ENCODE measurements around the gene TNS4. TPM values are rescaled to one million over a fixed set of nuclear protein-coding genes. Genes with fewer than 3 reads are reported as not detected.

The TNS4 gene
- polyA plus RNA-seq, 2 of the 4 experiments (the other 2 are of a cell fraction), result 24.2 to 73.5 TPM

DNA sequence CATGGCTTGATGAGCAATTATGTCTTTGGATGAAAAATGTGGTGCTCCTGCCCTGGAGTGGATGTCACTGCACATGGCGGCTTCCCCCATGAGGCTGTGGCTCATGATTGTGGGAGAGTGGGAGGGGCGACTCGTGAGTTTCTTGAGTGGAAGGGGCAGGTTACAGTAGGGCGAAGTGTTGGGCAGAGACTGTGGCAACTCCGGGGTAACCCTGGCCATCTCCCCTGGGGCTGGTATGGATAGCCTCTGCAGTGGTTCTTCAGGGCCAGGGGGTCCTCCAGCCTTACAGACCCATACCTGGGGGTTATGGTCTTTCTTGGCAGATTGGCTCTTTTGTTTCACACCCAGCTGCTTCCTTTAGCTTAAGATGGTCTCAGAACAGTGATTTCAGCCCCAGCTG, 1.3 kb upstream of the TNS4 start:
- Histone ChIP-seq H3K4me3 (no peak overlapping the region), H3K27ac (peak overlapping the region; percentile 96 to 97), H3K9me3 (no peaks in the 10 kb centered on the region), H3K4me1 (peaks cover 49% of the 10 kb centered on the region), H3K4me2 (no peak overlapping the region)
- DNase-seq (ENCODE audit: low read depth in 1 of 2, low spot score in 1 of 2), result no peak
- POLR2A ChIA-PET, result interaction anchor here (1.5 kb wide), 1 partner anchor 13 kb away, joined by 6 read pairs; no protein-coding TSS in a partner anchor
- ATAC-seq, result no peak
- FAIRE-seq, result no peak
- CTCF ChIA-PET, result interaction anchor here (0.9 to 3.0 kb wide), 7 partner anchors 9 to 64 kb away, joined by 3 to 19 read pairs (median 6); no protein-coding TSS in a partner anchor
- 90% methylated on average over 5 of the region's 5 CpGs for WGBS (ENCODE audit: missing lambda C conversion rate)
- TF ChIP-seq, protein P1, sequence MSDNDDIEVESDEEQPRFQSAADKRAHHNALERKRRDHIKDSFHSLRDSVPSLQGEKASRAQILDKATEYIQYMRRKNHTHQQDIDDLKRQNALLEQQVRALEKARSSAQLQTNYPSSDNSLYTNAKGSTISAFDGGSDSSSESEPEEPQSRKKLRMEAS (IDR thresholded peaks at IDR 0.05), result 0 out of 2 replicates have a peak, but pooled peaks have one; percentile 7
- no peak for TF ChIP-seq EHMT2 (IDR thresholded peaks at IDR 0.05; ENCODE audit: low read depth)

DNA sequence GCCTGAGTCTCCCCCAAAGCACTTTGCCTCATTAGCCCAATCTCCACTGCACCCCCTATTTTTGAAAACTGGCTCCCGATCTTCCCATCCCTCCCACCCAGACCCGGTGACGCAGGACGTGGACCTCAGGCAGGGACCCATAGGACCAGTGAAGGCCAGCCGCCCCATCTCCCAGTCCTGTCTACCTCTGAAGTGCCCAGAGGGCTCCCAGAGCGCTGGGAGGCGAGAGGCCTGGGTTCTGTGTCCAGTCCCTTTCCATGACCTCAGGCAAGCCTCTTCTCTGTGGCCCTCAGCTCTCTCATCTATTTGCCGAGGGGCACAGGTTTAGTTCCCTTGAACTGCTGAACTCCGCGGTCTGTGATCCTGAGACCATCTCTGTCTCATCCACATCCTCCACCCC, 714 bp downstream of the TNS4 start:
- WGBS (ENCODE audit: missing lambda C conversion rate), result 69% methylated on average over 10 of the region's 10 CpGs
- CTCF ChIA-PET, result interaction anchor here (1.4 to 7.7 kb wide), 12 partner anchors 10 to 60 kb away, joined by 3 to 91 read pairs (median 15); no protein-coding TSS in a partner anchor
- no peak for TF ChIP-seq EHF (CRISPR knock-in tag; IDR thresholded peaks at IDR 0.05)
- FAIRE-seq, result no peak
- Histone ChIP-seq H3K4me2 (peak overlapping the region; percentile 94), H3K9me3 (no peaks in the 10 kb centered on the region), H3K27ac (peak overlapping the region; percentile 96 to 97), H3K4me3 (peak overlapping the region; percentile 60), H3K4me1 (peaks cover 61% of the 10 kb centered on the region)
- POLR2A ChIA-PET, result interaction anchor here (1.3 to 2.0 kb wide), 6 partner anchors 10 to 51 kb away, joined by 3 to 9 read pairs (median 8); no protein-coding TSS in a partner anchor
- peak in 1 of 2 experiments; percentile 3; a peak in 3 of 6 replicates for ATAC-seq
- DNase-seq (ENCODE audit: low read depth in 1 of 2, low spot score in 1 of 2), result no peak

DNA sequence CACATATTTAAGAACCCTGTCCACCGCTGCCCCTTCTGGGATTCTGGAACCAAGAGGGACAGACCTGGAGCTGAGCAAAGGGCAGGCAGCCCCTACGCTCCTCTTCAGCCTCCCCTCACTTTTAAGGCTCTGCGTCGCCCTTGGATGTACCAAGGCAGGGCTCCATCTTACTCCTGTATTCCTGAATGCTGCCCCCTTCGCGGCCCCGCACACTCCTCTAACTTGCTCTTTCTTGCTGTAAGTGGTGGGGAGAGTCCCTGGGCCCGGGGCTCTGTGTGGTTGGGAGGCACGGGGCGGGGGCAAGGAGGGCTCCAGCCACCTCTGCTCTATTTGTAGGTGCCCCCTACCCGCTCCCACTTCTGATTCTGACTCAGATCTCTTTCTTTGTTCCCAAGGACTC, 1.2 kb downstream of the TNS4 start:
- no peak for FAIRE-seq
- ATAC-seq, result peak; percentile 6 to 9; a peak in 3 of 6 replicates
- H3K4me3 ChIP-seq, result peak overlapping the region; percentile 60
- ChIA-PET CTCF (interaction anchor here (0.5 to 7.7 kb wide), 13 partner anchors 8 to 386 kb away, joined by 3 to 91 read pairs (median 8); no protein-coding TSS in a partner anchor), POLR2A (interaction anchor here (0.8 to 2.0 kb wide), 15 partner anchors 10 to 1188 kb away, joined by 3 to 15 read pairs (median 5); no protein-coding TSS in a partner anchor)
- 61% methylated on average over 11 of the region's 11 CpGs for WGBS (ENCODE audit: missing lambda C conversion rate)
- H3K4me1 ChIP-seq, result peaks cover 66% of the 10 kb centered on the region
- H3K9me3 ChIP-seq, result no peaks in the 10 kb centered on the region
- TF ChIP-seq POLR2A (IDR thresholded peaks at IDR 0.05; ENCODE audit: low read length), result peak; percentile 38
- TF ChIP-seq HOXB13 (CRISPR knock-in tag; IDR thresholded peaks at IDR 0.05; ENCODE audit: low read depth), result no peak
- peak; percentile 36; the same call in 1 of the 2 replicates for TF ChIP-seq HOXB5 (CRISPR knock-in tag; IDR thresholded peaks at IDR 0.05)
- TF ChIP-seq, protein P2, sequence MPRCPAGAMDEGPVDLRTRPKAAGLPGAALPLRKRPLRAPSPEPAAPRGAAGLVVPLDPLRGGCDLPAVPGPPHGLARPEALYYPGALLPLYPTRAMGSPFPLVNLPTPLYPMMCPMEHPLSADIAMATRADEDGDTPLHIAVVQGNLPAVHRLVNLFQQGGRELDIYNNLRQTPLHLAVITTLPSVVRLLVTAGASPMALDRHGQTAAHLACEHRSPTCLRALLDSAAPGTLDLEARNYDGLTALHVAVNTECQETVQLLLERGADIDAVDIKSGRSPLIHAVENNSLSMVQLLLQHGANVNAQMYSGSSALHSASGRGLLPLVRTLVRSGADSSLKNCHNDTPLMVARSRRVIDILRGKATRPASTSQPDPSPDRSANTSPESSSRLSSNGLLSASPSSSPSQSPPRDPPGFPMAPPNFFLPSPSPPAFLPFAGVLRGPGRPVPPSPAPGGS (IDR thresholded peaks at IDR 0.05), result no peak
- TF ChIP-seq, protein P3, sequence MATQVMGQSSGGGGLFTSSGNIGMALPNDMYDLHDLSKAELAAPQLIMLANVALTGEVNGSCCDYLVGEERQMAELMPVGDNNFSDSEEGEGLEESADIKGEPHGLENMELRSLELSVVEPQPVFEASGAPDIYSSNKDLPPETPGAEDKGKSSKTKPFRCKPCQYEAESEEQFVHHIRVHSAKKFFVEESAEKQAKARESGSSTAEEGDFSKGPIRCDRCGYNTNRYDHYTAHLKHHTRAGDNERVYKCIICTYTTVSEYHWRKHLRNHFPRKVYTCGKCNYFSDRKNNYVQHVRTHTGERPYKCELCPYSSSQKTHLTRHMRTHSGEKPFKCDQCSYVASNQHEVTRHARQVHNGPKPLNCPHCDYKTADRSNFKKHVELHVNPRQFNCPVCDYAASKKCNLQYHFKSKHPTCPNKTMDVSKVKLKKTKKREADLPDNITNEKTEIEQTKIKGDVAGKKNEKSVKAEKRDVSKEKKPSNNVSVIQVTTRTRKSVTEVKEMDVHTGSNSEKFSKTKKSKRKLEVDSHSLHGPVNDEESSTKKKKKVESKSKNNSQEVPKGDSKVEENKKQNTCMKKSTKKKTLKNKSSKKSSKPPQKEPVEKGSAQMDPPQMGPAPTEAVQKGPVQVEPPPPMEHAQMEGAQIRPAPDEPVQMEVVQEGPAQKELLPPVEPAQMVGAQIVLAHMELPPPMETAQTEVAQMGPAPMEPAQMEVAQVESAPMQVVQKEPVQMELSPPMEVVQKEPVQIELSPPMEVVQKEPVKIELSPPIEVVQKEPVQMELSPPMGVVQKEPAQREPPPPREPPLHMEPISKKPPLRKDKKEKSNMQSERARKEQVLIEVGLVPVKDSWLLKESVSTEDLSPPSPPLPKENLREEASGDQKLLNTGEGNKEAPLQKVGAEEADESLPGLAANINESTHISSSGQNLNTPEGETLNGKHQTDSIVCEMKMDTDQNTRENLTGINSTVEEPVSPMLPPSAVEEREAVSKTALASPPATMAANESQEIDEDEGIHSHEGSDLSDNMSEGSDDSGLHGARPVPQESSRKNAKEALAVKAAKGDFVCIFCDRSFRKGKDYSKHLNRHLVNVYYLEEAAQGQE (IDR thresholded peaks at IDR 0.05), result no peak
- no peak for TF ChIP-seq RCOR1 (IDR thresholded peaks at IDR 0.05; ENCODE audit: low read depth, low read length)
- TF ChIP-seq HDAC2 (IDR thresholded peaks at IDR 0.05), result no peak
- TF ChIP-seq TP53 (CRISPR knock-in tag; IDR thresholded peaks at IDR 0.05), result no peak
- TF ChIP-seq ZC3H11A (IDR thresholded peaks at IDR 0.05), result no peak
- TF ChIP-seq TFCP2L1 (CRISPR knock-in tag; IDR thresholded peaks at IDR 0.05), result no peak
- peak; percentile 12; the same call in 1 of the 2 replicates for TF ChIP-seq EHF (CRISPR knock-in tag; IDR thresholded peaks at IDR 0.05)
- TF ChIP-seq HOXA7 (CRISPR knock-in tag; IDR thresholded peaks at IDR 0.05), result no peak; the same call in none of the 2 replicates
- TF ChIP-seq, protein P4, sequence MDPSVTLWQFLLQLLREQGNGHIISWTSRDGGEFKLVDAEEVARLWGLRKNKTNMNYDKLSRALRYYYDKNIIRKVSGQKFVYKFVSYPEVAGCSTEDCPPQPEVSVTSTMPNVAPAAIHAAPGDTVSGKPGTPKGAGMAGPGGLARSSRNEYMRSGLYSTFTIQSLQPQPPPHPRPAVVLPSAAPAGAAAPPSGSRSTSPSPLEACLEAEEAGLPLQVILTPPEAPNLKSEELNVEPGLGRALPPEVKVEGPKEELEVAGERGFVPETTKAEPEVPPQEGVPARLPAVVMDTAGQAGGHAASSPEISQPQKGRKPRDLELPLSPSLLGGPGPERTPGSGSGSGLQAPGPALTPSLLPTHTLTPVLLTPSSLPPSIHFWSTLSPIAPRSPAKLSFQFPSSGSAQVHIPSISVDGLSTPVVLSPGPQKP (IDR thresholded peaks at IDR 0.05; ENCODE audit: low read depth, low read length), result no peak
- TF ChIP-seq FOSB (CRISPR knock-in tag; IDR thresholded peaks at IDR 0.05), result no peak
- peak in 1 of 2 experiments; percentile 82; a peak in 4 of 5 replicates for TF ChIP-seq JUN (IDR thresholded peaks at IDR 0.05)
- TF ChIP-seq SMC3 (IDR thresholded peaks at IDR 0.05), result no peak
- TF ChIP-seq GATA3 (IDR thresholded peaks at IDR 0.05; ENCODE audit: borderline replicate concordance), result no peak
- no peak for TF ChIP-seq FOXS1 (CRISPR knock-in tag; IDR thresholded peaks at IDR 0.05)
- TF ChIP-seq, protein P5, sequence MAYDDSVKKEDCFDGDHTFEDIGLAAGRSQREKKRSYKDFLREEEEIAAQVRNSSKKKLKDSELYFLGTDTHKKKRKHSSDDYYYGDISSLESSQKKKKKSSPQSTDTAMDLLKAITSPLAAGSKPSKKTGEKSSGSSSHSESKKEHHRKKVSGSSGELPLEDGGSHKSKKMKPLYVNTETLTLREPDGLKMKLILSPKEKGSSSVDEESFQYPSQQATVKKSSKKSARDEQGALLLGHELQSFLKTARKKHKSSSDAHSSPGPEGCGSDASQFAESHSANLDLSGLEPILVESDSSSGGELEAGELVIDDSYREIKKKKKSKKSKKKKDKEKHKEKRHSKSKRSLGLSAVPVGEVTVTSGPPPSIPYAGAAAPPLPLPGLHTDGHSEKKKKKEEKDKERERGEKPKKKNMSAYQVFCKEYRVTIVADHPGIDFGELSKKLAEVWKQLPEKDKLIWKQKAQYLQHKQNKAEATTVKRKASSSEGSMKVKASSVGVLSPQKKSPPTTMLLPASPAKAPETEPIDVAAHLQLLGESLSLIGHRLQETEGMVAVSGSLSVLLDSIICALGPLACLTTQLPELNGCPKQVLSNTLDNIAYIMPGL (CRISPR knock-in tag; IDR thresholded peaks at IDR 0.05; ENCODE audit: borderline replicate concordance), result no peak
- TF ChIP-seq RNF2 (IDR thresholded peaks at IDR 0.05; ENCODE audit: borderline replicate concordance, low read depth), result no peak
- no peak for TF ChIP-seq PHF8 (IDR thresholded peaks at IDR 0.05; ENCODE audit: borderline replicate concordance, low read depth)
- no peak for TF ChIP-seq ZFP36 (IDR thresholded peaks at IDR 0.05; ENCODE audit: borderline replicate concordance, partially characterized antibody)
- no peak for TF ChIP-seq HEYL (CRISPR knock-in tag; IDR thresholded peaks at IDR 0.05)
- peak overlapping the region; percentile 94 for H3K4me2 ChIP-seq
- no peak for DNase-seq (ENCODE audit: low read depth in 1 of 2, low spot score in 1 of 2)
- peak overlapping the region; percentile 96 to 97 for H3K27ac ChIP-seq
